RWPE2 (cell line): Measurements from ENCODE around the gene TFPT.
"Not testable (repeated sequence)": the region's sequence is repeated elsewhere in the genome, so short reads cannot be mapped to it uniquely, and the experiment has no call there.

Source experiments
- ATAC-seq: fragments of 200-7000 bp; cut with Tn5 transposase; 3 replicates; pipeline ENCODE4 v1.9.1; 2021; ENCODE audit warnings: low read depth
- DNase-seq: peaks from one replicate; pipeline ENCODE4 v3.0.0-alpha.2; 2020; ENCODE audit warnings: low spot score
- H3K27ac ChIP-seq: fragments of 450-650 bp; 2 replicates; pipeline ENCODE4 v1.5.1; 2017; ENCODE audit warnings: mild to moderate bottlenecking; ENCODE audit not compliant: poor library complexity, severe bottlenecking
- H3K27me3 ChIP-seq: fragments of 250-450 bp; sonication (Bioruptor Pico); 2 replicates; pipeline ENCODE4 v1.5.1; 2021; ENCODE audit warnings: mild to moderate bottlenecking, moderate library complexity; ENCODE audit not compliant: insufficient read depth, poor library complexity, severe bottlenecking
- H3K36me3 ChIP-seq: fragments of 250-450 bp; sonication (Bioruptor Pico); 2 replicates; pipeline ENCODE4 v1.5.1; 2020; ENCODE audit warnings: low read depth, mild to moderate bottlenecking, moderate library complexity
- H3K4me1 ChIP-seq: fragments of 250-450 bp; sonication (Bioruptor Pico); 2 replicates; pipeline ENCODE4 v1.5.1; 2021; ENCODE audit warnings: mild to moderate bottlenecking, moderate library complexity; ENCODE audit not compliant: insufficient read depth, poor library complexity, severe bottlenecking
- H3K4me3 ChIP-seq: fragments of 250-450 bp; sonication (Bioruptor Pico); 2 replicates; pipeline ENCODE4 v1.5.1; 2021; ENCODE audit warnings: mild to moderate bottlenecking, moderate library complexity; ENCODE audit not compliant: severe bottlenecking
- H3K9me3 ChIP-seq: fragments of 250-450 bp; sonication (Bioruptor Pico); 2 replicates; pipeline ENCODE4 v1.5.1; 2021; ENCODE audit warnings: mild to moderate bottlenecking, moderate library complexity; ENCODE audit not compliant: severe bottlenecking
- TF ChIP-seq, protein P1 (sequence below): fragments of 450-650 bp; IDR thresholded peaks from one replicate; pipeline ENCODE4 v1.5.1; 2017; ENCODE audit warnings: mild to moderate bottlenecking, moderate library complexity; ENCODE audit not compliant: poor library complexity, severe bottlenecking

Gene TFPT

DNA sequence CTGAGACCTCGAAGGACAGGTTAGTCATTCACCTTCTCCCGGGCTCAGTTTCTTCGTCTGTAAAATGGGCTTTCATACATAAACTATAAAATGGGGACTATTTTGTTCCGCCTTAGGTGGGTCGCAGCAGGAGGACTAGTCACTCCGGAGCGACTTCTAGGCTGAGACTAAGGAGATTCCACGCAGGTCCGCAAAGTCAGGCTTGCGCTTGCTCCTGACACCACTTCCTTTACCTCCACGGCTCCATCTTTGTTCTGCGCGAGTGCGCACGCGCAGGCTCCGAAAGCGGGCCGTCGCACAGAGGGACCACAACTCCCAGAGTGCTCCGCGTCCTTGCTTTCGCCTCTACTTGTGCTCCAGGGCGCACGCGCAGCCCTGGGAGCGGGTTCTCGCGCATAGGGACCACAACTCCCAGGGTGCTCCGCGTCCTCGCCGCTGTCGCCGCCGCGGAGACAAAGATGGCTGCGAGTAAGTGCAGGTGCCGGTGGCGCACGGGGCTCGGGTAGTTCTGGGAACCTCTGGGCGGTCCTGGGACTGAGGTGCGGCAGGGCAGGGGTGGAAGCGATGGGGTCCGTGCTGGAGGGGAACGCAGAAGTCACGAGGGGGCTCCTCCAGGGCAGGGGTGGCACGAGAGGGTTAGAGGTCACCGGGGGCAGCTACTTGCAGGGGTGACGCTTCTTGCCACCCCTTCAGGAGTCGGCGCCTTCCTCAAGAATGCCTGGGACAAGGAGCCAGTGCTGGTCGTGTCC, 12.9 kb downstream of the TFPT start, which contains the start of gene NDUFA3:
Gene NDUFA3, plus strand, starts transcription at position 435 of the 749 bp plus-strand sequence. Its CDS starts 24 bp downstream, at position 459.
- H3K36me3 ChIP-seq = peaks cover 27% of the 10 kb centered on the region
- H3K27ac ChIP-seq = no peak within 1 kb of the TSS
- no peaks in the 10 kb centered on the region for H3K4me1 ChIP-seq
- H3K27me3 ChIP-seq = no peaks in the 10 kb centered on the region
- H3K9me3 ChIP-seq = no peaks in the 10 kb centered on the region
- ATAC-seq = peak; percentile 98
- TF ChIP-seq, protein P1, sequence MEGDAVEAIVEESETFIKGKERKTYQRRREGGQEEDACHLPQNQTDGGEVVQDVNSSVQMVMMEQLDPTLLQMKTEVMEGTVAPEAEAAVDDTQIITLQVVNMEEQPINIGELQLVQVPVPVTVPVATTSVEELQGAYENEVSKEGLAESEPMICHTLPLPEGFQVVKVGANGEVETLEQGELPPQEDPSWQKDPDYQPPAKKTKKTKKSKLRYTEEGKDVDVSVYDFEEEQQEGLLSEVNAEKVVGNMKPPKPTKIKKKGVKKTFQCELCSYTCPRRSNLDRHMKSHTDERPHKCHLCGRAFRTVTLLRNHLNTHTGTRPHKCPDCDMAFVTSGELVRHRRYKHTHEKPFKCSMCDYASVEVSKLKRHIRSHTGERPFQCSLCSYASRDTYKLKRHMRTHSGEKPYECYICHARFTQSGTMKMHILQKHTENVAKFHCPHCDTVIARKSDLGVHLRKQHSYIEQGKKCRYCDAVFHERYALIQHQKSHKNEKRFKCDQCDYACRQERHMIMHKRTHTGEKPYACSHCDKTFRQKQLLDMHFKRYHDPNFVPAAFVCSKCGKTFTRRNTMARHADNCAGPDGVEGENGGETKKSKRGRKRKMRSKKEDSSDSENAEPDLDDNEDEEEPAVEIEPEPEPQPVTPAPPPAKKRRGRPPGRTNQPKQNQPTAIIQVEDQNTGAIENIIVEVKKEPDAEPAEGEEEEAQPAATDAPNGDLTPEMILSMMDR = no peak
- peak within 1 kb of the TSS; percentile 72 for H3K4me3 ChIP-seq
- DNase-seq = peak; percentile 98

DNA sequence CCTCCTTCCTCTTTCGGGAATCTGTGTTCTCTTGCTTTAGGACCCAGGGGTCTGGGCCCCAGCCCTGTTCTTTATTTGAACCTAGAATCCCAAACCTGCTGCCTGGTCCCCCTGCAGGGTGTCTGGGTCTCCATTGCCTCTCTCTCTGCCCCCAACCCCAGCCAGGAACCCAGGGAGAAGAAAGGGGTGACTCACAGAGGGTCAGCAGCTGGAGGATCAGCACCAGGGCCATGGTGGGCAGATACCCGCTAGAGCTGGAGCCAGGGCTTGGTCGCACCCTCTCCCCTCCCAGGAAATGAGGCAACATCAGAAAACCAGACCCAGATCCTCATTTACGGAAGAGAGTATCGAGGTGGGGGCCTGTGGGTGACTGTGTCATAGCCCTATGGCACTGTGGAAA, 14.9 kb downstream of the TFPT start, which contains the start of gene OSCAR:
Gene OSCAR, minus strand, starts transcription at position 243 of the 400 bp plus-strand sequence. Its CDS starts 11 bp downstream, at position 232.
- Histone ChIP-seq H3K4me3 (no peak within 1 kb of the TSS), H3K4me1 (no peaks in the 10 kb centered on the region), H3K36me3 (peaks cover 9% of the 10 kb centered on the region), H3K27ac (no peak within 1 kb of the TSS), H3K27me3 (no peaks in the 10 kb centered on the region), H3K9me3 (no peaks in the 10 kb centered on the region)
- TF ChIP-seq, protein P1 = no peak
- DNase-seq (no peak), ATAC-seq (no peak)

GRCh38 chr19:54099903-54100255, 15.6 kb downstream of the TFPT start:
- not testable (repeated sequence) for H3K27ac ChIP-seq, H3K36me3 ChIP-seq, H3K27me3 ChIP-seq, H3K4me3 ChIP-seq, ATAC-seq, DNase-seq, H3K4me1 ChIP-seq, H3K9me3 ChIP-seq

DNA sequence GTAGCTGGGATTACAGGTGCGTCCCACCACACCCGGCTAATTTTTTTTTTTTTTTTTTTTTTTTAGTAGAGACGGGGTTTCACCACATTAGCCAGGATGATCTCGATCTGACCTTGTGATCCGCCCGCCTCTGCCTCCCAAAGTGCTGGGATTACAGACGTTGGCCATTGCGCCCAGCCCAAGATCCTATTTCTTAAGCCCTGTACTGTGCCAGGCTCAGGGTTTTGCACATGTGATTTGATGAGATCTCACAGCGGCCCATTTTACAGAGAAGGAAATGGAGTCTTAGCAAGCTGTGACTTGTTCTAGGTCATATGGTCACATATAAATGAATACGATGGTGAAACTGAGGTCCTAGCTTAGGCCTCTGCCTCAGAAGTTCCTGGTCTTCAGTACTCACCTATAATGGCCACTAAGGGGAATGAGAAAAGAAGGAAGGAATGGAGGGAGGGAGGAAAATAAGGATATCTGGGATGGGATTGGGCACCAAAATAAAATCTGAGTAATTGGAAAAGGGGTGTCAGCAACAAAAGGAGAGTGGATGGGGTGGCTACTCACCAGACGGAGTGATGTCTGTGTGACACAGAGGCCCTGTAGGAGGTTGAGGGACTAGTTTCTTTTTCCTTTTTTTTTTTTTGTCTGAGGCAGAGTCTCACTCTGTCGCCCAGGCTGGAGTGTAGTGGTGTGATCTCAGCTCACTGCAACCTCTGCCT, 16.1 kb downstream of the TFPT start:
- Histone ChIP-seq H3K4me3 (no peak overlapping the region), H3K9me3 (no peaks in the 10 kb centered on the region), H3K36me3 (peaks cover 2% of the 10 kb centered on the region; the same call in 1 of the 2 replicates), H3K27me3 (no peaks in the 10 kb centered on the region), H3K27ac (no peak overlapping the region), H3K4me1 (no peaks in the 10 kb centered on the region)
- TF ChIP-seq, protein P1 = no peak
- DNase-seq (no peak), ATAC-seq (no peak)

- no peaks in the 10 kb centered on the region for H3K4me1 ChIP-seq
- no peaks in the 10 kb centered on the region for H3K36me3 ChIP-seq
- TF ChIP-seq, protein P1 = no peak
- DNase-seq (no peak), ATAC-seq (peak; percentile 53; the same call in 1 of the 3 replicates)
- H3K4me3 ChIP-seq = no peak overlapping the region
- no peak overlapping the region for H3K27ac ChIP-seq
- H3K27me3 ChIP-seq = no peaks in the 10 kb centered on the region
- peaks cover 2% of the 10 kb centered on the region for H3K9me3 ChIP-seq
These were observed 18.8 kb downstream of the TFPT start for GRCh38 chr19:54096617-54097106.

- not testable (repeated sequence) for H3K4me1 ChIP-seq, DNase-seq, H3K27ac ChIP-seq, H3K27me3 ChIP-seq, H3K9me3 ChIP-seq, H3K36me3 ChIP-seq
- H3K4me3 ChIP-seq = peak overlapping the region; percentile 5
- peak; percentile 86 for ATAC-seq
These were observed 19.4 kb downstream of the TFPT start for GRCh38 chr19:54095859-54096616.
